Psoas muscle (tissue), 8 donors: Measurements from ENCODE around the gene SLC15A1. TPM values are rescaled to one million over a fixed set of nuclear protein-coding genes. Genes with fewer than 3 reads are reported as not detected.

Source experiments
- ATAC-seq, 4 donors: fragments of 200-7000 bp; cut with Tn5 transposase; one replicate each; pipeline ENCODE4 v1.9.1; 2020; ENCODE audit warnings: moderate library complexity in 3 of 4, mild to moderate bottlenecking in 2 of 4
- DNase-seq, 2 donors: peaks; one replicate each; pipeline ENCODE4 v3.0.0-alpha.2; 2020
- H3K27ac ChIP-seq: fragments of 200-600 bp; one replicate; pipeline ENCODE4 v1.8.0; 2022
- H3K27me3 ChIP-seq, 3 donors: fragments of 200-600 bp in 1 of 3; one replicate each; pipeline versions ENCODE4 v1.6.1 to v1.8.0; 2013 to 2022; ENCODE audit warnings: low read length in 2 of 3, mild to moderate bottlenecking in 2 of 3, moderate library complexity in 1 of 3; ENCODE audit not compliant: insufficient read depth in 3 of 3
- H3K36me3 ChIP-seq, 2 donors: fragments of 200-600 bp in 1 of 2; one replicate each; pipeline versions ENCODE4 v1.6.1 to v1.8.0; 2013 to 2022; ENCODE audit warnings: low read depth in 1 of 2, mild to moderate bottlenecking in 1 of 2, moderate library complexity in 1 of 2; ENCODE audit not compliant: insufficient read depth in 1 of 2
- H3K4me1 ChIP-seq: fragments of 200-600 bp; one replicate; pipeline ENCODE4 v1.8.0; 2022
- H3K4me3 ChIP-seq: fragments of 200-600 bp; one replicate; pipeline ENCODE4 v1.8.0; 2022; ENCODE audit warnings: mild to moderate bottlenecking
- H3K9me3 ChIP-seq: fragments of 200-600 bp; one replicate; pipeline ENCODE4 v1.8.0; 2022
- WGBS, 3 donors: extraction: QIAGEN DNeasy Blood & Tissue Kit; methylation state at CpG; one replicate each; pipeline versions ENCODE4 v1.1.6 to v1.1.7; 2013; 5-methylcytosine and 5-hydroxymethylcytosine counted together
- intact Hi-C, 2 donors: fragments of 100-400 bp; cut with DNase I; formaldehyde crosslinking; loops; one replicate each; pipeline versions ENCODE4 v1.11.0 to v1.14.2; 2022
- polyA plus RNA-seq, 3 donors: library from polyadenylated mRNA; stranded (reverse); fragments of 200-250 nt; gene quantifications; one replicate each; pipeline ENCODE4 v1.2.3, GENCODE V29; 2013
- total RNA-seq, 4 donors: library from RNA; stranded (reverse); fragmentation: NEBNext Ultra II Directional in 2 of 4; extraction: Animal tissue kit (Norgen Biotek cat#: 25700) in 2 of 4; gene quantifications; one replicate each; pipeline versions ENCODE4 v1.2.1 to v1.2.4, GENCODE V29; 2021 to 2023
- TF ChIP-seq, protein P1 (sequence below): fragments of 200-600 bp; IDR thresholded peaks from one replicate; pipeline ENCODE4 v1.8.0; 2022; ENCODE audit warnings: antibody characterized with exemption
- donor health status: healthy with polysubstance abuse.
- donor health status: DM: no; HTN: no; CAD: no; lungs with moderate emphysema.
- donor health status: Bipolar disorder and iron deficiency.
- donor health status: healthy.
- donor health status: DM: yes; HTN: yes; CAD: no.
- donor health status: DM: no; HTN: no; CAD: no.
- donor health status: DM: no; HTN: no; CAD: no.
- donor health status: DM: yes; HTN: yes; CAD: no.

The SLC15A1 gene
- total and polyA plus RNA-seq, 7 donors: 0.03 to 0.19 (median 0.08) TPM; not detected in 4

DNA sequence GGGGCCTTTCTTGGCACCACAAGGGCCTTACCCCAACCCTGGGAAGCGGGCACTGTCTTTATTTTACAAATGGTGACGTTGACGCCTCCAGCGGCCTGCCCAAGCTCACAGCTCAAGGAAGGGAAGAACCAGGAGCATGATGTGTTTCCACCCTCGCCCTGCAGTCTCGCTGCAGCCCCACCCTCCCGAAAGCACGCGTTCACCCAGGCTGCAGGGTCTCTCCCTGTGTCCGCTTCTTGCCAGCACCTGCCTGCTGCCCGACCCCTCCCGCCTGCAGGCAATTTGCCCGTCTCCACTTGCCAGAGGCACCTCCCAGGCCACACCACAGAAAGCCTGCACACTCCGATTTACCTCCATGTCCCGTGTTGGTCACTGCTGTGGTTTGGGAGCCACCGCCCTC lies 76.6 kb downstream of the SLC15A1 start:
- Histone ChIP-seq H3K36me3 (no peaks in the 10 kb centered on the region), H3K27me3 (no peaks in the 10 kb centered on the region), H3K9me3 (no peaks in the 10 kb centered on the region), H3K4me3 (no peak overlapping the region), H3K27ac (no peak overlapping the region), H3K4me1 (no peaks in the 10 kb centered on the region)
- no peak for ATAC-seq
- intact Hi-C loops: loop anchor here in 1 of 2 donors (10.0 kb wide), 2 partner anchors 531 to 821 kb away; partner anchors contain the start of gene FARP1
- DNase-seq: no peak
- TF ChIP-seq, protein P1, sequence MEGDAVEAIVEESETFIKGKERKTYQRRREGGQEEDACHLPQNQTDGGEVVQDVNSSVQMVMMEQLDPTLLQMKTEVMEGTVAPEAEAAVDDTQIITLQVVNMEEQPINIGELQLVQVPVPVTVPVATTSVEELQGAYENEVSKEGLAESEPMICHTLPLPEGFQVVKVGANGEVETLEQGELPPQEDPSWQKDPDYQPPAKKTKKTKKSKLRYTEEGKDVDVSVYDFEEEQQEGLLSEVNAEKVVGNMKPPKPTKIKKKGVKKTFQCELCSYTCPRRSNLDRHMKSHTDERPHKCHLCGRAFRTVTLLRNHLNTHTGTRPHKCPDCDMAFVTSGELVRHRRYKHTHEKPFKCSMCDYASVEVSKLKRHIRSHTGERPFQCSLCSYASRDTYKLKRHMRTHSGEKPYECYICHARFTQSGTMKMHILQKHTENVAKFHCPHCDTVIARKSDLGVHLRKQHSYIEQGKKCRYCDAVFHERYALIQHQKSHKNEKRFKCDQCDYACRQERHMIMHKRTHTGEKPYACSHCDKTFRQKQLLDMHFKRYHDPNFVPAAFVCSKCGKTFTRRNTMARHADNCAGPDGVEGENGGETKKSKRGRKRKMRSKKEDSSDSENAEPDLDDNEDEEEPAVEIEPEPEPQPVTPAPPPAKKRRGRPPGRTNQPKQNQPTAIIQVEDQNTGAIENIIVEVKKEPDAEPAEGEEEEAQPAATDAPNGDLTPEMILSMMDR: no peak
- WGBS, 3 donors: 84 to 87% (median 87%) methylated on average over 16 of the region's 16 CpGs

- H3K27ac ChIP-seq: no peak overlapping the region
- intact Hi-C loops: loop anchor here in 1 of 2 donors (10.0 kb wide), 2 partner anchors 530 to 820 kb away; partner anchors contain the start of gene FARP1
- H3K4me1 ChIP-seq: no peaks in the 10 kb centered on the region
- H3K9me3 ChIP-seq: no peaks in the 10 kb centered on the region
- no peaks in the 10 kb centered on the region for H3K36me3 ChIP-seq
- 80 to 85% (median 82%) methylated on average over 11 of the region's 11 CpGs for WGBS, 3 donors
- no peaks in the 10 kb centered on the region for H3K27me3 ChIP-seq
- ATAC-seq: no peak
- TF ChIP-seq, protein P1: no peak
- H3K4me3 ChIP-seq: no peak overlapping the region
- DNase-seq: no peak
Measured at GRCh38 chr13:98675066-98675465, 77.4 kb downstream of the SLC15A1 start.

GRCh38 chr13:98672947-98673613 lies 79.4 kb downstream of the SLC15A1 start:
- intact Hi-C loops: loop anchor here (2.0 to 10.0 kb wide), 4 partner anchors 226 to 818 kb away; partner anchors contain the start of gene FARP1 (in 1 of the 2)
- TF ChIP-seq, protein P1: peak; percentile 91

GRCh38 chr13:98668155-98668554 lies 84.3 kb downstream of the SLC15A1 start:
- intact Hi-C loops: no loop called here
- peaks cover 0 to 1% (median 0%) of the 10 kb centered on the region in 3 donors for H3K27me3 ChIP-seq
- no peak overlapping the region for H3K27ac ChIP-seq
- WGBS, 3 donors: 88 to 93% (median 92%) methylated on average over 4 of the region's 4 CpGs
- H3K9me3 ChIP-seq: no peaks in the 10 kb centered on the region
- TF ChIP-seq, protein P1: no peak
- ATAC-seq: no peak
- no peak overlapping the region for H3K4me3 ChIP-seq
- no peaks in the 10 kb centered on the region for H3K4me1 ChIP-seq
- no peaks in the 10 kb centered on the region for H3K36me3 ChIP-seq
- no peak for DNase-seq

More at GRCh38 chr13:98672947-98673613, 79.4 kb downstream of the SLC15A1 start:
- H3K4me3 ChIP-seq: no peak overlapping the region
- WGBS, 3 donors: 15 to 19% (median 16%) methylated on average over 11 of the region's 11 CpGs
- peaks cover 0 to 1% (median 0%) of the 10 kb centered on the region in 3 donors for H3K27me3 ChIP-seq
- no peaks in the 10 kb centered on the region for H3K9me3 ChIP-seq
- no peaks in the 10 kb centered on the region for H3K4me1 ChIP-seq
- no peaks in the 10 kb centered on the region for H3K36me3 ChIP-seq
- ATAC-seq: peak; percentile 80 to 97 (median 92)
- no peak overlapping the region for H3K27ac ChIP-seq
- DNase-seq: peak; percentile 66 to 83
